H1 (cell line): Measurements from ENCODE around the gene INVS. TPM values are rescaled to one million over a fixed set of nuclear protein-coding genes. Genes with fewer than 3 reads are reported as not detected.
A peak's percentile ranks its signal among the peaks of the same experiment; 100 is the strongest.

Experiments
- BCL11A ChIP-seq, 2 experiments: IDR thresholded peaks; one replicate each; pipeline ENCODE4 v1.6.1; 2011; ENCODE audit warnings: low read depth in 2 of 2, low read length in 2 of 2, mild to moderate bottlenecking in 2 of 2
- FOSL1 ChIP-seq: IDR thresholded peaks from 2 replicates; pipeline ENCODE4 v1.6.1; 2011; ENCODE audit warnings: mild to moderate bottlenecking, low read depth, low read length, moderate library complexity; ENCODE audit not compliant: insufficient read depth
- KDM1A ChIP-seq: fragments of 200-600, 300-600 bp; sonication (generic); IDR thresholded peaks from 2 replicates; pipeline ENCODE4 v1.7.1; 2016; ENCODE audit warnings: mild to moderate bottlenecking, low read length, borderline replicate concordance
- POLR2A ChIP-seq, 2 experiments: IDR thresholded peaks; 1 replicate in 1 of 2; 2 replicates in 1 of 2; pipeline ENCODE4 v1.6.1; 2011; ENCODE audit warnings: low read depth in 2 of 2, low read length in 2 of 2, mild to moderate bottlenecking in 2 of 2; ENCODE audit errors: control extremely low read depth in 1 of 2
- POLR2AphosphoS5 ChIP-seq: IDR thresholded peaks from 2 replicates; pipeline ENCODE4 v1.6.1; 2011; ENCODE audit warnings: low read depth, low read length
- POU5F1 ChIP-seq: IDR thresholded peaks from 2 replicates; pipeline ENCODE4 v1.6.1; 2011; ENCODE audit warnings: low read depth, mild to moderate bottlenecking, low read length, moderate library complexity
- SIX5 ChIP-seq: IDR thresholded peaks from 2 replicates; pipeline ENCODE4 v1.6.1; 2011; ENCODE audit warnings: mild to moderate bottlenecking, low read depth, low read length
- TAF1 ChIP-seq: IDR thresholded peaks from 2 replicates; pipeline ENCODE4 v1.6.1; 2011; ENCODE audit warnings: mild to moderate bottlenecking, low read depth, low read length
- TCF12 ChIP-seq: IDR thresholded peaks from 2 replicates; pipeline ENCODE4 v1.6.1; 2011; ENCODE audit warnings: low read depth, mild to moderate bottlenecking, low read length
- polyA plus RNA-seq, 7 experiments: library from polyadenylated mRNA; depleted of rRNA in 3 of 7; stranded (reverse) in 5 of 7; unstranded in 2 of 7; fragments of >200 nt in 5 of 7; fragments of 200-250 nt in 2 of 7; gene quantifications; 1 replicate in 5 of 7; 2 replicates in 1 of 7; 4 replicates in 1 of 7; pipeline versions ENCODE4 v1.2.1 to v1.2.3, GENCODE V29; 2011 to 2013; ENCODE audit warnings: missing spikeins in 2 of 7, mixed read lengths in 2 of 7
- total RNA-seq: library from RNA; stranded (reverse); fragmentation: NEBNext Ultra II Directional; extraction: Animal tissue kit (Norgen Biotek cat#: 25700); gene quantifications from 2 replicates; pipeline ENCODE4 v1.2.1, GENCODE V29; 2021

INVS gene
- total and polyA plus RNA-seq, 2 of the 8 experiments (the other 6 are each of a cell fraction or from before 2014, with no cell fraction given), result 4.1 to 6.9 TPM

DNA sequence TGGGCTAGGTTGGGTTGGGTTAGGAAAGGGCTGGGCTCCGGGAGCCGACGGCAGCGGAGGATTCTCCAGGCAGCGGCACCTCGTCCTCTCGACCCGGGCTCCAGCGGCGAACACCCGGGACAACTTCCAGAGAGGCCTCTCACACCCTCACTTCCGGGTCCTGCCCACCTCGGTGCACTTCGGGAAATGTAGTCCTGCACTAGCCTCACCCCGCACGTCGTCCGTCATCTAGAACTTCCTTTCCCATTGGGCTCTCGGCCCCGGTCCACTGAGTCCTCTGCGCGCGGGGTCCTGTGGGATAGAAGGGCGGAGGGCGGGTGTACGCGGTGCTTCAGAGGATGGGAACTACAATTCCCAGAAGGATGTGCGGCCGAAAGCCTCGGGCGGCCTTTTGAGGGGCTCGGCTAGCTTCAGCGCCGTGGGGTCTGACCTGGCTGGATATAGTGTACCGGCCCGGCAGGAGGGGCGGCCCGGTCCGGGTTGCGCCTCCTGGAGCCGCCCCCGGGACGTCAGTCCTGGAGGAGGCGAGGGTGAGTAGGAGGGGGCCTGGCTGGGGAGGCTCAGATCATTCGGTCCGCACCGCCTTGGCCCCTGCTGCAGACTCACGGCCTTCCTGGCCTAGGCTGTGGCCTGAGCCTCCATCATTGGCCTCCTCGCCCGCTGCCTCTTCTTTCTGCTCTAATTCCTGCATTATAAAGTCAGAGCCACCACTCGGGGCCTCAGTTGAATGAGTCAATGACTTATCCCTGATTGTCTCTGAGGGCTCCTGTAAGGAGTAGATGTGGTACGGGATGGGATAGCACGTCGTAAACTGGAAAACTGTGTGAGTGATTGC lies at the start of gene INVS, which contains the start of gene ERP44 (continued):
- TF ChIP-seq FOSL1, result no peak
- peak; percentile 81 for TF ChIP-seq POLR2AphosphoS5
- peak; percentile 67; the same call in 1 of the 2 replicates for TF ChIP-seq KDM1A
- TF ChIP-seq TCF12, result no peak
- TF ChIP-seq BCL11A (IDR thresholded peaks at IDR 0.05; ENCODE audit: low read depth in 2 of 2, low read length in 2 of 2), result no peak
- TF ChIP-seq POU5F1, result no peak
- peak; percentile 95 for TF ChIP-seq SIX5
- TF ChIP-seq TAF1, result peak; percentile 74
- TF ChIP-seq POLR2A (IDR thresholded peaks at IDR 0.05; ENCODE audit: control extremely low read depth in 1 of 2, low read depth in 2 of 2, low read length in 2 of 2), result peak; percentile 18 to 83
